ENCODE data around the gene TAF4.
A peak's percentile ranks its signal among the peaks of the same experiment; 100 is the strongest.

The TAF4 gene

GRCh38 chr20:62018437-62019143, 47.1 kb downstream of the TAF4 start:
- peak overlapping the region; percentile 19 for H3K27ac Mint-ChIP-seq (ENCODE audit: low read depth)
- ATAC-seq (replicated peaks; ENCODE audit: extremely low read depth, poor library complexity, severe bottlenecking) = no peak
- no peaks in the 10 kb centered on the region for H3K27me3 Mint-ChIP-seq
- DNase-seq (ENCODE audit: low spot score in 2 of 2) = no peak
- H3K4me1 Mint-ChIP-seq = peaks cover 35% of the 10 kb centered on the region
- no peaks in the 10 kb centered on the region for H3K9me3 Mint-ChIP-seq
- H3K4me3 Mint-ChIP-seq = no peak overlapping the region
- no peaks in the 10 kb centered on the region for H3K36me3 Mint-ChIP-seq (ENCODE audit: insufficient read depth)

- H3K36me3 Mint-ChIP-seq (ENCODE audit: insufficient read depth) = peaks cover 9% of the 10 kb centered on the region
- no peak for ATAC-seq (replicated peaks; ENCODE audit: extremely low read depth, poor library complexity, severe bottlenecking)
- H3K27ac Mint-ChIP-seq (ENCODE audit: low read depth) = peak overlapping the region; percentile 38
- peaks cover 26% of the 10 kb centered on the region for H3K4me1 Mint-ChIP-seq
- H3K4me3 Mint-ChIP-seq = no peak overlapping the region
- DNase-seq (ENCODE audit: low spot score in 2 of 2) = no peak
- H3K27me3 Mint-ChIP-seq = no peaks in the 10 kb centered on the region
- no peaks in the 10 kb centered on the region for H3K9me3 Mint-ChIP-seq
These were observed 50.0 kb downstream of the TAF4 start for GRCh38 chr20:62015540-62016288.

GRCh38 chr20:62014889-62015537, 50.7 kb downstream of the TAF4 start:
- no peaks in the 10 kb centered on the region for H3K9me3 Mint-ChIP-seq
- peaks cover 9% of the 10 kb centered on the region for H3K36me3 Mint-ChIP-seq (ENCODE audit: insufficient read depth)
- H3K4me1 Mint-ChIP-seq = peaks cover 20% of the 10 kb centered on the region
- H3K27me3 Mint-ChIP-seq = no peaks in the 10 kb centered on the region
- ATAC-seq (replicated peaks; ENCODE audit: extremely low read depth, poor library complexity, severe bottlenecking) = no peak
- no peak for DNase-seq (ENCODE audit: low spot score in 2 of 2)
- peak overlapping the region; percentile 38 for H3K27ac Mint-ChIP-seq (ENCODE audit: low read depth)
- no peak overlapping the region for H3K4me3 Mint-ChIP-seq

GRCh38 chr20:62014488-62014775, 51.2 kb downstream of the TAF4 start:
- no peaks in the 10 kb centered on the region for H3K9me3 Mint-ChIP-seq
- ATAC-seq (replicated peaks; ENCODE audit: extremely low read depth, poor library complexity, severe bottlenecking) (no peak), DNase-seq (ENCODE audit: low spot score in 2 of 2) (no peak)
- no peak overlapping the region for H3K27ac Mint-ChIP-seq (ENCODE audit: low read depth)
- H3K27me3 Mint-ChIP-seq = no peaks in the 10 kb centered on the region
- H3K4me1 Mint-ChIP-seq = peaks cover 17% of the 10 kb centered on the region
- peaks cover 9% of the 10 kb centered on the region for H3K36me3 Mint-ChIP-seq (ENCODE audit: insufficient read depth)
- H3K4me3 Mint-ChIP-seq = no peak overlapping the region

GRCh38 chr20:62012631-62013030, 53.0 kb downstream of the TAF4 start:
- no peak for ATAC-seq (replicated peaks; ENCODE audit: extremely low read depth, poor library complexity, severe bottlenecking)
- Mint-ChIP-seq H3K9me3 (no peaks in the 10 kb centered on the region), H3K27me3 (no peaks in the 10 kb centered on the region), H3K27ac (ENCODE audit: low read depth) (no peak overlapping the region), H3K36me3 (ENCODE audit: insufficient read depth) (peaks cover 12% of the 10 kb centered on the region), H3K4me1 (peaks cover 14% of the 10 kb centered on the region), H3K4me3 (no peak overlapping the region)
- DNase-seq (ENCODE audit: low spot score in 2 of 2) = no peak

- Mint-ChIP-seq H3K27me3 (no peaks in the 10 kb centered on the region), H3K36me3 (ENCODE audit: insufficient read depth) (peaks cover 15% of the 10 kb centered on the region), H3K27ac (ENCODE audit: low read depth) (no peak overlapping the region), H3K9me3 (no peaks in the 10 kb centered on the region), H3K4me1 (peaks cover 19% of the 10 kb centered on the region), H3K4me3 (no peak overlapping the region)
- ATAC-seq (replicated peaks; ENCODE audit: extremely low read depth, poor library complexity, severe bottlenecking) = no peak
- DNase-seq (ENCODE audit: low spot score in 2 of 2) = no peak
These were observed 53.6 kb downstream of the TAF4 start for GRCh38 chr20:62011938-62012534.

GRCh38 chr20:62011403-62011790, 54.3 kb downstream of the TAF4 start:
- no peaks in the 10 kb centered on the region for H3K27me3 Mint-ChIP-seq
- ATAC-seq (replicated peaks; ENCODE audit: extremely low read depth, poor library complexity, severe bottlenecking) = no peak
- peaks cover 21% of the 10 kb centered on the region for H3K4me1 Mint-ChIP-seq
- DNase-seq (ENCODE audit: low spot score in 2 of 2) = no peak
- H3K4me3 Mint-ChIP-seq = no peak overlapping the region
- no peak overlapping the region for H3K27ac Mint-ChIP-seq (ENCODE audit: low read depth)
- no peaks in the 10 kb centered on the region for H3K9me3 Mint-ChIP-seq
- peaks cover 16% of the 10 kb centered on the region for H3K36me3 Mint-ChIP-seq (ENCODE audit: insufficient read depth)

- Mint-ChIP-seq H3K36me3 (ENCODE audit: insufficient read depth) (peaks cover 18% of the 10 kb centered on the region), H3K4me1 (peaks cover 21% of the 10 kb centered on the region), H3K27ac (ENCODE audit: low read depth) (no peak overlapping the region), H3K27me3 (no peaks in the 10 kb centered on the region), H3K4me3 (no peak overlapping the region), H3K9me3 (no peaks in the 10 kb centered on the region)
- DNase-seq (ENCODE audit: low spot score in 2 of 2) = peak; percentile 42 to 45
- peak; percentile 52 for ATAC-seq (replicated peaks; ENCODE audit: extremely low read depth, poor library complexity, severe bottlenecking)
These were observed 54.9 kb downstream of the TAF4 start for GRCh38 chr20:62010551-62011402.

GRCh38 chr20:62009869-62010445, 55.7 kb downstream of the TAF4 start:
- ATAC-seq (replicated peaks; ENCODE audit: extremely low read depth, poor library complexity, severe bottlenecking) (no peak), DNase-seq (ENCODE audit: low spot score in 2 of 2) (no peak)
- no peaks in the 10 kb centered on the region for H3K9me3 Mint-ChIP-seq
- H3K27me3 Mint-ChIP-seq = no peaks in the 10 kb centered on the region
- H3K4me1 Mint-ChIP-seq = peaks cover 21% of the 10 kb centered on the region
- H3K36me3 Mint-ChIP-seq (ENCODE audit: insufficient read depth) = peaks cover 18% of the 10 kb centered on the region
- no peak overlapping the region for H3K27ac Mint-ChIP-seq (ENCODE audit: low read depth)
- no peak overlapping the region for H3K4me3 Mint-ChIP-seq

GRCh38 chr20:62009322-62009721, 56.4 kb downstream of the TAF4 start:
- Mint-ChIP-seq H3K36me3 (ENCODE audit: insufficient read depth) (peaks cover 18% of the 10 kb centered on the region), H3K27ac (ENCODE audit: low read depth) (no peak overlapping the region), H3K9me3 (no peaks in the 10 kb centered on the region), H3K4me1 (peaks cover 21% of the 10 kb centered on the region), H3K27me3 (no peaks in the 10 kb centered on the region), H3K4me3 (no peak overlapping the region)
- ATAC-seq (replicated peaks; ENCODE audit: extremely low read depth, poor library complexity, severe bottlenecking) (no peak), DNase-seq (ENCODE audit: low spot score in 2 of 2) (no peak)

GRCh38 chr20:62008643-62009183, 57.0 kb downstream of the TAF4 start:
- Mint-ChIP-seq H3K4me1 (peaks cover 21% of the 10 kb centered on the region), H3K27me3 (no peaks in the 10 kb centered on the region), H3K9me3 (no peaks in the 10 kb centered on the region), H3K36me3 (ENCODE audit: insufficient read depth) (peaks cover 18% of the 10 kb centered on the region), H3K27ac (ENCODE audit: low read depth) (no peak overlapping the region), H3K4me3 (no peak overlapping the region)
- no peak for DNase-seq (ENCODE audit: low spot score in 2 of 2)
- no peak for ATAC-seq (replicated peaks; ENCODE audit: extremely low read depth, poor library complexity, severe bottlenecking)

All from central memory CD8-positive, alpha-beta T cell (primary cell).